SK-N-SH treated with all-trans-retinoic acid at 6 μM for 48 hours (cell line): ENCODE measurements around the gene CDC34.

Source experiments
- ARNTL ChIP-seq: fragments of 450-650 bp; formaldehyde crosslinking; IDR thresholded peaks from 2 replicates; pipeline ENCODE4 v1.5.0; 2020; ENCODE audit warnings: low read depth, mild to moderate bottlenecking, moderate library complexity, borderline replicate concordance
- BACH2 ChIP-seq: fragments of 250-450 bp; sonication (Bioruptor Pico); IDR thresholded peaks from 2 replicates; pipeline ENCODE4 v1.9.0; 2021; ENCODE audit warnings: mild to moderate bottlenecking, borderline replicate concordance
- CSDC2 ChIP-seq: fragments of 250-450 bp; sonication (Bioruptor Pico); IDR thresholded peaks from 2 replicates; pipeline ENCODE4 v1.5.0; 2020; ENCODE audit warnings: mild to moderate bottlenecking, moderate library complexity
- ESRRG ChIP-seq: fragments of 250-450 bp; sonication (Bioruptor Pico); IDR thresholded peaks from 2 replicates; pipeline ENCODE4 v1.6.1; 2021; ENCODE audit warnings: mild to moderate bottlenecking
- GLIS3 ChIP-seq: fragments of 250-450 bp; sonication (Bioruptor Pico); IDR thresholded peaks from 2 replicates; pipeline ENCODE4 v1.5.0; 2020; ENCODE audit warnings: mild to moderate bottlenecking, moderate library complexity
- ISL1 ChIP-seq: fragments of 250-450 bp; sonication (Bioruptor Pico); IDR thresholded peaks from 2 replicates; pipeline ENCODE4 v2.1.2; 2022; ENCODE audit warnings: mild to moderate bottlenecking, moderate library complexity
- PPARA ChIP-seq: fragments of 250-450 bp; sonication (Bioruptor Pico); IDR thresholded peaks from 2 replicates; pipeline ENCODE4 v1.5.0; 2020; ENCODE audit warnings: mild to moderate bottlenecking, borderline replicate concordance
- RARB ChIP-seq: fragments of 250-450 bp; sonication (Bioruptor Pico); IDR thresholded peaks from 2 replicates; pipeline ENCODE4 v1.8.0; 2021; ENCODE audit warnings: mild to moderate bottlenecking, moderate library complexity
- TCF4 ChIP-seq: fragments of 250-450 bp; sonication (Bioruptor Pico); IDR thresholded peaks from 2 replicates; pipeline ENCODE4 v1.8.0; 2021; ENCODE audit warnings: mild to moderate bottlenecking, moderate library complexity, borderline replicate concordance
- TSHZ2 ChIP-seq: fragments of 250-450 bp; sonication (Bioruptor Pico); IDR thresholded peaks from 2 replicates; pipeline ENCODE4 v1.5.0; 2020; ENCODE audit warnings: mild to moderate bottlenecking, moderate library complexity
- TF ChIP-seq, protein P1 (sequence below): fragments of 250-450 bp; sonication (Bioruptor Pico); IDR thresholded peaks from 2 replicates; pipeline ENCODE4 v1.8.0; 2020; ENCODE audit warnings: mild to moderate bottlenecking, moderate library complexity, borderline replicate concordance
- TF ChIP-seq, protein P2 (sequence below): fragments of 250-450 bp; sonication (Bioruptor Pico); IDR thresholded peaks from 2 replicates; pipeline ENCODE4 v1.5.1; 2020; ENCODE audit warnings: low read depth, mild to moderate bottlenecking, moderate library complexity

- TF ChIP-seq, protein P1, sequence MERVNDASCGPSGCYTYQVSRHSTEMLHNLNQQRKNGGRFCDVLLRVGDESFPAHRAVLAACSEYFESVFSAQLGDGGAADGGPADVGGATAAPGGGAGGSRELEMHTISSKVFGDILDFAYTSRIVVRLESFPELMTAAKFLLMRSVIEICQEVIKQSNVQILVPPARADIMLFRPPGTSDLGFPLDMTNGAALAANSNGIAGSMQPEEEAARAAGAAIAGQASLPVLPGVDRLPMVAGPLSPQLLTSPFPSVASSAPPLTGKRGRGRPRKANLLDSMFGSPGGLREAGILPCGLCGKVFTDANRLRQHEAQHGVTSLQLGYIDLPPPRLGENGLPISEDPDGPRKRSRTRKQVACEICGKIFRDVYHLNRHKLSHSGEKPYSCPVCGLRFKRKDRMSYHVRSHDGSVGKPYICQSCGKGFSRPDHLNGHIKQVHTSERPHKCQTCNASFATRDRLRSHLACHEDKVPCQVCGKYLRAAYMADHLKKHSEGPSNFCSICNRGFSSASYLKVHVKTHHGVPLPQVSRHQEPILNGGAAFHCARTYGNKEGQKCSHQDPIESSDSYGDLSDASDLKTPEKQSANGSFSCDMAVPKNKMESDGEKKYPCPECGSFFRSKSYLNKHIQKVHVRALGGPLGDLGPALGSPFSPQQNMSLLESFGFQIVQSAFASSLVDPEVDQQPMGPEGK, result no peak
- TF ChIP-seq RARB (no peak), GLIS3 (CRISPR knock-in tag) (no peak), ESRRG (CRISPR knock-in tag) (no peak), BACH2 (CRISPR knock-in tag) (no peak), PPARA (CRISPR knock-in tag) (no peak), TCF4 (CRISPR knock-in tag) (no peak), ARNTL (CRISPR knock-in tag) (no peak), TSHZ2 (CRISPR knock-in tag) (no peak), CSDC2 (no peak), ISL1 (no peak)
- TF ChIP-seq, protein P2, sequence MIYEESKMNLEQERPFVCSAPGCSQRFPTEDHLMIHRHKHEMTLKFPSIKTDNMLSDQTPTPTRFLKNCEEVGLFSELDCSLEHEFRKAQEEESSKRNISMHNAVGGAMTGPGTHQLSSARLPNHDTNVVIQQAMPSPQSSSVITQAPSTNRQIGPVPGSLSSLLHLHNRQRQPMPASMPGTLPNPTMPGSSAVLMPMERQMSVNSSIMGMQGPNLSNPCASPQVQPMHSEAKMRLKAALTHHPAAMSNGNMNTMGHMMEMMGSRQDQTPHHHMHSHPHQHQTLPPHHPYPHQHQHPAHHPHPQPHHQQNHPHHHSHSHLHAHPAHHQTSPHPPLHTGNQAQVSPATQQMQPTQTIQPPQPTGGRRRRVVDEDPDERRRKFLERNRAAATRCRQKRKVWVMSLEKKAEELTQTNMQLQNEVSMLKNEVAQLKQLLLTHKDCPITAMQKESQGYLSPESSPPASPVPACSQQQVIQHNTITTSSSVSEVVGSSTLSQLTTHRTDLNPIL (CRISPR knock-in tag), result no peak
These were observed 48.8 kb downstream of the CDC34 start for GRCh38 chr19:580274-580835.
